ENCODE results near the gene IDH3B. TPM values are rescaled to one million over a fixed set of nuclear protein-coding genes. Genes with fewer than 3 reads are reported as not detected.

IDH3B gene
- total and polyA plus RNA-seq, 2 of the 13 experiments (the other 11 are each of a cell fraction or from before 2014, with no cell fraction given) = 215 to 254 TPM

DNA sequence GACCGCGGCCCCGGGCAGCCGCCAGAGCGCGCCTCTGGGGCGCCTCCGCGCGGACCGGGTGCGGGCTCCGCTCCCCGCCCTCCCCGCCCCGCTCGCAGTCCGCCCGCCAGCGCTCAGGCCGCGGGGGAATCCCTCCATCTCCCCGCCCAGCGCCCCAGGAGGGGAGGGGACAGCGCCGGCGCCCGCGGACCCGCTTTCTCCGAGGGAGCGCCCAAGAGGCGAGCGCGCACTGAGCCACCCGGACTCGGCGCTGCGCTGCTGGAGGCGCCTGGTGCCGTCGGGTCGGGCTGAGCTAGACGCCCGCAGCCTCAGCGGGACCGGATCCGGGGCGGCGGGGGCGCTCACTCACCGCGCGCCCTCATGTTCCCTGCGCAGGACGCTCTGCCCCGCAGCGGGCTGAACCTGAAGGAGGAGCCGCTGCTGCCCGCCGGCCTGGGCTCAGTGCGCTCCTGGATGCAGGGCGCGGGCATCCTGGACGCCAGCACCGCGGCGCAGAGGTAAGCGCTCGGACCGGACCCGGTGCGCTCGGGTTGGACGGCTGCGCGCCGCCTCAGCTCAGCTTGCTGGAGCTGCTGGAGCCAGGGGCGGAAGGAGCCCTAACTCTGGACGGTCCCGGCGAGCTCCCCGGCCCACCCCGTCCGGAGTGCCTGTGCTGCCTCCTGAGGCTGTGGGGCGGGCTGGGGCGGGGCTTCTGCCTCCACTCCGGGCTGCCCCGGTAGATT is 29.4 kb upstream of the IDH3B start (continued):
- TF ChIP-seq CBX2 (IDR thresholded peaks at IDR 0.05; ENCODE audit: low read depth, low read length) (no peak), CBX2 (CRISPR knock-in tag; IDR thresholded peaks at IDR 0.05; ENCODE audit: low read depth) (no peak), YEATS4 (CRISPR knock-in tag; IDR thresholded peaks at IDR 0.05; ENCODE audit: borderline replicate concordance) (no peak), RNF2 (conservative IDR thresholded peaks at IDR 0.05; ENCODE audit: low read depth) (no peak; the same call in 1 of the 2 replicates), MYC (CRISPR knock-in tag; IDR thresholded peaks at IDR 0.05; ENCODE audit: borderline replicate concordance) (no peak), ZFP82 (CRISPR knock-in tag; IDR thresholded peaks at IDR 0.05; ENCODE audit: borderline replicate concordance) (no peak), ZNF652 (CRISPR knock-in tag; IDR thresholded peaks at IDR 0.05; ENCODE audit: borderline replicate concordance, low read depth) (no peak), BORCS8-MEF2B (CRISPR knock-in tag; IDR thresholded peaks at IDR 0.05) (no peak), KDM1A (CRISPR knock-in tag; IDR thresholded peaks at IDR 0.05) (no peak), SATB2 (CRISPR knock-in tag; IDR thresholded peaks at IDR 0.05) (no peak), PHF21A (CRISPR knock-in tag; IDR thresholded peaks at IDR 0.05) (no peak), CENPT (CRISPR knock-in tag; IDR thresholded peaks at IDR 0.05; ENCODE audit: low read depth) (no peak), HNRNPUL1 (IDR thresholded peaks at IDR 0.05; ENCODE audit: low read depth, low read length) (no peak)
- TF ChIP-seq, protein P1, sequence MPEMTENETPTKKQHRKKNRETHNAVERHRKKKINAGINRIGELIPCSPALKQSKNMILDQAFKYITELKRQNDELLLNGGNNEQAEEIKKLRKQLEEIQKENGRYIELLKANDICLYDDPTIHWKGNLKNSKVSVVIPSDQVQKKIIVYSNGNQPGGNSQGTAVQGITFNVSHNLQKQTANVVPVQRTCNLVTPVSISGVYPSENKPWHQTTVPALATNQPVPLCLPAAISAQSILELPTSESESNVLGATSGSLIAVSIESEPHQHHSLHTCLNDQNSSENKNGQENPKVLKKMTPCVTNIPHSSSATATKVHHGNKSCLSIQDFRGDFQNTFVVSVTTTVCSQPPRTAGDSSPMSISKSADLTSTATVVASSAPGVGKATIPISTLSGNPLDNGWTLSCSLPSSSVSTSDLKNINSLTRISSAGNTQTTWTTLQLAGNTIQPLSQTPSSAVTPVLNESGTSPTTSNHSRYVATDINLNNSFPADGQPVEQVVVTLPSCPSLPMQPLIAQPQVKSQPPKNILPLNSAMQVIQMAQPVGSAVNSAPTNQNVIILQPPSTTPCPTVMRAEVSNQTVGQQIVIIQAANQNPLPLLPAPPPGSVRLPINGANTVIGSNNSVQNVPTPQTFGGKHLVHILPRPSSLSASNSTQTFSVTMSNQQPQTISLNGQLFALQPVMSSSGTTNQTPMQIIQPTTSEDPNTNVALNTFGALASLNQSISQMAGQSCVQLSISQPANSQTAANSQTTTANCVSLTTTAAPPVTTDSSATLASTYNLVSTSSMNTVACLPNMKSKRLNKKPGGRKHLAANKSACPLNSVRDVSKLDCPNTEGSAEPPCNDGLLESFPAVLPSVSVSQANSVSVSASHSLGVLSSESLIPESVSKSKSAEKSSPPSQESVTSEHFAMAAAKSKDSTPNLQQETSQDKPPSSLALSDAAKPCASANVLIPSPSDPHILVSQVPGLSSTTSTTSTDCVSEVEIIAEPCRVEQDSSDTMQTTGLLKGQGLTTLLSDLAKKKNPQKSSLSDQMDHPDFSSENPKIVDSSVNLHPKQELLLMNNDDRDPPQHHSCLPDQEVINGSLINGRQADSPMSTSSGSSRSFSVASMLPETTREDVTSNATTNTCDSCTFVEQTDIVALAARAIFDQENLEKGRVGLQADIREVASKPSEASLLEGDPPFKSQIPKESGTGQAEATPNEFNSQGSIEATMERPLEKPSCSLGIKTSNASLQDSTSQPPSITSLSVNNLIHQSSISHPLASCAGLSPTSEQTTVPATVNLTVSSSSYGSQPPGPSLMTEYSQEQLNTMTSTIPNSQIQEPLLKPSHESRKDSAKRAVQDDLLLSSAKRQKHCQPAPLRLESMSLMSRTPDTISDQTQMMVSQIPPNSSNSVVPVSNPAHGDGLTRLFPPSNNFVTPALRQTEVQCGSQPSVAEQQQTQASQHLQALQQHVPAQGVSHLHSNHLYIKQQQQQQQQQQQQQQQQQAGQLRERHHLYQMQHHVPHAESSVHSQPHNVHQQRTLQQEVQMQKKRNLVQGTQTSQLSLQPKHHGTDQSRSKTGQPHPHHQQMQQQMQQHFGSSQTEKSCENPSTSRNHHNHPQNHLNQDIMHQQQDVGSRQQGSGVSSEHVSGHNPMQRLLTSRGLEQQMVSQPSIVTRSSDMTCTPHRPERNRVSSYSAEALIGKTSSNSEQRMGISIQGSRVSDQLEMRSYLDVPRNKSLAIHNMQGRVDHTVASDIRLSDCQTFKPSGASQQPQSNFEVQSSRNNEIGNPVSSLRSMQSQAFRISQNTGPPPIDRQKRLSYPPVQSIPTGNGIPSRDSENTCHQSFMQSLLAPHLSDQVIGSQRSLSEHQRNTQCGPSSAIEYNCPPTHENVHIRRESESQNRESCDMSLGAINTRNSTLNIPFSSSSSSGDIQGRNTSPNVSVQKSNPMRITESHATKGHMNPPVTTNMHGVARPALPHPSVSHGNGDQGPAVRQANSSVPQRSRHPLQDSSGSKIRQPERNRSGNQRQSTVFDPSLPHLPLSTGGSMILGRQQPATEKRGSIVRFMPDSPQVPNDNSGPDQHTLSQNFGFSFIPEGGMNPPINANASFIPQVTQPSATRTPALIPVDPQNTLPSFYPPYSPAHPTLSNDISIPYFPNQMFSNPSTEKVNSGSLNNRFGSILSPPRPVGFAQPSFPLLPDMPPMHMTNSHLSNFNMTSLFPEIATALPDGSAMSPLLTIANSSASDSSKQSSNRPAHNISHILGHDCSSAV (CRISPR knock-in tag; IDR thresholded peaks at IDR 0.05; ENCODE audit: borderline replicate concordance) = no peak
- TF ChIP-seq, protein P2, sequence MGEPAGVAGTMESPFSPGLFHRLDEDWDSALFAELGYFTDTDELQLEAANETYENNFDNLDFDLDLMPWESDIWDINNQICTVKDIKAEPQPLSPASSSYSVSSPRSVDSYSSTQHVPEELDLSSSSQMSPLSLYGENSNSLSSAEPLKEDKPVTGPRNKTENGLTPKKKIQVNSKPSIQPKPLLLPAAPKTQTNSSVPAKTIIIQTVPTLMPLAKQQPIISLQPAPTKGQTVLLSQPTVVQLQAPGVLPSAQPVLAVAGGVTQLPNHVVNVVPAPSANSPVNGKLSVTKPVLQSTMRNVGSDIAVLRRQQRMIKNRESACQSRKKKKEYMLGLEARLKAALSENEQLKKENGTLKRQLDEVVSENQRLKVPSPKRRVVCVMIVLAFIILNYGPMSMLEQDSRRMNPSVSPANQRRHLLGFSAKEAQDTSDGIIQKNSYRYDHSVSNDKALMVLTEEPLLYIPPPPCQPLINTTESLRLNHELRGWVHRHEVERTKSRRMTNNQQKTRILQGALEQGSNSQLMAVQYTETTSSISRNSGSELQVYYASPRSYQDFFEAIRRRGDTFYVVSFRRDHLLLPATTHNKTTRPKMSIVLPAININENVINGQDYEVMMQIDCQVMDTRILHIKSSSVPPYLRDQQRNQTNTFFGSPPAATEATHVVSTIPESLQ (CRISPR knock-in tag; conservative IDR thresholded peaks at IDR 0.05) = no peak
- TF ChIP-seq, protein P3, sequence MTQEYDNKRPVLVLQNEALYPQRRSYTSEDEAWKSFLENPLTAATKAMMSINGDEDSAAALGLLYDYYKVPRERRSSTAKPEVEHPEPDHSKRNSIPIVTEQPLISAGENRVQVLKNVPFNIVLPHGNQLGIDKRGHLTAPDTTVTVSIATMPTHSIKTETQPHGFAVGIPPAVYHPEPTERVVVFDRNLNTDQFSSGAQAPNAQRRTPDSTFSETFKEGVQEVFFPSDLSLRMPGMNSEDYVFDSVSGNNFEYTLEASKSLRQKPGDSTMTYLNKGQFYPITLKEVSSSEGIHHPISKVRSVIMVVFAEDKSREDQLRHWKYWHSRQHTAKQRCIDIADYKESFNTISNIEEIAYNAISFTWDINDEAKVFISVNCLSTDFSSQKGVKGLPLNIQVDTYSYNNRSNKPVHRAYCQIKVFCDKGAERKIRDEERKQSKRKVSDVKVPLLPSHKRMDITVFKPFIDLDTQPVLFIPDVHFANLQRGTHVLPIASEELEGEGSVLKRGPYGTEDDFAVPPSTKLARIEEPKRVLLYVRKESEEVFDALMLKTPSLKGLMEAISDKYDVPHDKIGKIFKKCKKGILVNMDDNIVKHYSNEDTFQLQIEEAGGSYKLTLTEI (CRISPR knock-in tag; conservative IDR thresholded peaks at IDR 0.05) = no peak
- TF ChIP-seq, protein P4, sequence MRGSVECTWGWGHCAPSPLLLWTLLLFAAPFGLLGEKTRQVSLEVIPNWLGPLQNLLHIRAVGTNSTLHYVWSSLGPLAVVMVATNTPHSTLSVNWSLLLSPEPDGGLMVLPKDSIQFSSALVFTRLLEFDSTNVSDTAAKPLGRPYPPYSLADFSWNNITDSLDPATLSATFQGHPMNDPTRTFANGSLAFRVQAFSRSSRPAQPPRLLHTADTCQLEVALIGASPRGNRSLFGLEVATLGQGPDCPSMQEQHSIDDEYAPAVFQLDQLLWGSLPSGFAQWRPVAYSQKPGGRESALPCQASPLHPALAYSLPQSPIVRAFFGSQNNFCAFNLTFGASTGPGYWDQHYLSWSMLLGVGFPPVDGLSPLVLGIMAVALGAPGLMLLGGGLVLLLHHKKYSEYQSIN (CRISPR knock-in tag; IDR thresholded peaks at IDR 0.05; ENCODE audit: borderline replicate concordance) = no peak

All from HepG2 (cell line).